Occipital lobe (tissue), 2 donors: ENCODE measurements around the gene HADH. TPM values are rescaled to one million over a fixed set of nuclear protein-coding genes. Genes with fewer than 3 reads are reported as not detected.
"Not testable (repeated sequence)": the region's sequence is repeated elsewhere in the genome, so short reads cannot be mapped to it uniquely, and the experiment has no call there.

Experiments used
- DNase-seq: peaks from one replicate; lab custom pipeline; 2025; lab: John Stamatoyannopoulos, UW
- total RNA-seq: library from RNA; depleted of rRNA; stranded (reverse); fragments of >200 nt; gene quantifications from one replicate; pipeline ENCODE4 v1.2.3, GENCODE V29; 2014

Gene HADH
- total RNA-seq, 1 donor from 2014 or later, result 10.1 TPM

- no peak for DNase-seq
Observed at GRCh38 chr4:107996949-107997788, 7.5 kb downstream of the HADH start.

- DNase-seq, result no peak
Observed at GRCh38 chr4:107997794-107998193, 8.1 kb downstream of the HADH start.

GRCh38 chr4:107999932-108000539, 10.3 kb downstream of the HADH start:
- no peak for DNase-seq

GRCh38 chr4:108001540-108002135, 11.9 kb downstream of the HADH start:
- no peak for DNase-seq

GRCh38 chr4:108003982-108004515, 14.4 kb downstream of the HADH start:
- no peak for DNase-seq

- no peak for DNase-seq
Observed at GRCh38 chr4:108004646-108005045, 15.0 kb downstream of the HADH start.

- no peak for DNase-seq
Observed at GRCh38 chr4:108005807-108006206, 16.1 kb downstream of the HADH start.

GRCh38 chr4:108006361-108006760, 16.7 kb downstream of the HADH start:
- no peak for DNase-seq

GRCh38 chr4:108007984-108008383, 18.3 kb downstream of the HADH start:
- no peak for DNase-seq

- no peak for DNase-seq
Observed at GRCh38 chr4:108008721-108009120, 19.0 kb downstream of the HADH start.

- no peak for DNase-seq
Observed at GRCh38 chr4:108010167-108010566, 20.5 kb downstream of the HADH start.

- not testable (repeated sequence) for DNase-seq
Observed at GRCh38 chr4:108012382-108012781, 22.7 kb downstream of the HADH start.

- no peak for DNase-seq
Observed at GRCh38 chr4:108013327-108013726, 23.6 kb downstream of the HADH start.

- DNase-seq, result no peak
Observed at GRCh38 chr4:108013955-108014354, 24.3 kb downstream of the HADH start.

- peak; percentile 65 for DNase-seq
Observed at GRCh38 chr4:108018040-108018883, 28.6 kb downstream of the HADH start.

- DNase-seq, result no peak
Observed at GRCh38 chr4:108018884-108019187, 29.1 kb downstream of the HADH start.

- no peak for DNase-seq
Observed at GRCh38 chr4:108024085-108024877, 34.6 kb downstream of the HADH start.

- DNase-seq, result no peak
Observed at GRCh38 chr4:108024878-108025165, 35.1 kb downstream of the HADH start.

- no peak for DNase-seq
Observed at GRCh38 chr4:108029016-108029720, 39.5 kb downstream of the HADH start.

GRCh38 chr4:108029731-108030130, 40.0 kb downstream of the HADH start:
- no peak for DNase-seq
